T-helper 9 cell (primary cell): ENCODE data around the gene ACOXL.

Source experiments
- DNase-seq: peaks from one replicate; pipeline ENCODE4 v3.0.0-alpha.2; 2020

ACOXL gene

DNA sequence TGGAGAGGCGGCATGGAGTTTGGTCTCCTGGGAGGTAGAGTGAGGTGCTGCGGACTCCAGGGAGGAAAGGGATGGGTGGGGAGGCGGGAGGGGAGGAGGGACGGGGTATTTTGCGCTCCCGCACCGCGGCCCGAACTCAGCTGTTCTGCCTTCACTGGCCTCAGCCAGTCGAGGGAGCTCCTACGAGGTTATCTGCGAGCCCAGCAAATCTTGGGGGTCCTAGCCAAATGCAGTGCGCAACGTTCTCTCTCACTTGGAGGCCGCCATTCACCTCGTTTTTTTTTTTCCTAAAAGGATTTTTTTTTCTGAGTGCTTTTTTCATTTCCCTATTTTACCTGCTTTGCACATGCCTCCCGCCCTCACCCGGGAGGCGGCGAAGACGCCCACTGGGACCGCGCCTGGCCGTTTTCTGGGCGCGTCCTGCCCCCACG lies 387.5 kb downstream of the ACOXL start:
- DNase-seq, result no peak

DNA sequence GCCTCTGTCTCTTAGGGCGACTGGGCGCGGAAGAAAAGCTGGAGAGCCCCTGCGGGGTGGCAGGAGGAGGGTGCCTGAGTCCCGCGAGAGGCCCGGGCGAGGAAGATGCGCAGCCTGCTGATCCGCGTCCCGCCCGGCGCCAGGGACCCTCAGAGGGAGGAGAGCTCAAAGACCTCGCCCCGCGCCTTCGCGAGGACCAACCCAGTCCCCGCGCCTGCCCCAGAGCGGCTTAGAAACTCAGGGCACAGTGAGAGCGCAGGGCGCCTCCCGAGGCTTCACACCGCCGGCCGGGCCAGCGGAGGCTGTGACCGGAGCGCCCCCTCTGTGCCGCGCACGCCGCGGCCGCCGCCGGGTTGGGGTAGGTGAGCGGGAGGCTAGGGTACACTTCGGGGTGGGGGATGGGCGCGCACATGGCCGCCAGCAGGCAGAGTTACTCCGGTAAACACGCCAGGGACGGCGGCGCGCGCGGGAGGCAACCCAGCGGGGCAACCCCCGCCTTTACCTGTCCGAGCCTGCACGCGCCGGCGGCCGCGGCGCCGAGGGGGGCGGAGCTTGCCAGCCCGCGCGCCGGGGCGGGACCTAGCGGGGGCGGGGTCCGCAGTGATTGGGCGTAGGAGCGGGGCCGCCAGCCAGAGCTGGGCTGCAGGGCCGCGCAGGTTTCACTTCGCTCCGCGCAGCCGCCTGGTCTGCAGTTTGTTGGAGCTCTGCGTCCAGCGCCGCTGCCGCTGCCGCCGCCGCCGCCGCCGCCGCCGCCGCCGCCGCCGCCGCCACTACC lies 388.1 kb downstream of the ACOXL start, which contains the start of gene BCL2L11:
TSS of gene BCL2L11 (plus strand) at position 662 of the 775 bp plus-strand sequence. CDS start 2,832 bp downstream, outside the sequence.
- peak; percentile 79 for DNase-seq

DNA sequence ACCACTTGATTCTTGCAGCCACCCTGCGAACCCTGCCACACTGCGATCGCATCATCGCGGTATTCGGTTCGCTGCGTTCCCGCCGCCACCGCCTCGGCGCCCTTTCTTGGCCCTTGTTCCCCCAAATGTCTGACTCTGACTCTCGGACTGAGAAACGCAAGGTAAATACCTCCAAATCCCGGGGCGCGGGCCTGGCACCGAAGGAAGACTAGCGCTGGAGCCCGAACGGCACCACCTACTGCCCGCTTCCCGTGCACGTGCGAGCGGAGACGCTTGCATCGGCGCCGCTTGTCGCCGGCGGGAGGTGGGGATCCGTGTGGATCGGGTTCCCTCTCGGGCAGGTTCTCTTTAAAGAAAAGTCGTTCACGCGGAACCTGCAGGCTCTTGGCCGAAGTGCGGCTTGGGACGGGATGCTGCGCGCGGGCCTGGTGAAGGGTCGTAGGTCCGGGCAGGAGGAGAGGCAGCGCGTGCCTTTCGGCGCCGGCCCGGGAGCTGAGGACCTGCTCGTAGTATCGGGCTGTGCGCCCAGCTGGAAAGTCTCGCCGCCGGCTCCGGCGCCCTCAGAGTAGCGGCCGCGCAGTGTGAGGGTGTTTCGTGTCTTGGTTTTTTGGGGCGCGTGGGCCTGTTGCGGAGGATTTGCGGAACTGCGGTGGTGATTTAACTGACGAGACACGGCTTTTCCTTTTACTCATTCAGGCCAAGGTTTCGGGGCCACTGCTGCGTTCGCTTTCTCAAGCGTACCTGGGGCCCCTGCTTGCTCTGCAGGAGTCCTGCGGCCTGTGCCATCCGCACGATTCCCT lies 388.9 kb downstream of the ACOXL start:
- DNase-seq, result peak; percentile 35

DNA sequence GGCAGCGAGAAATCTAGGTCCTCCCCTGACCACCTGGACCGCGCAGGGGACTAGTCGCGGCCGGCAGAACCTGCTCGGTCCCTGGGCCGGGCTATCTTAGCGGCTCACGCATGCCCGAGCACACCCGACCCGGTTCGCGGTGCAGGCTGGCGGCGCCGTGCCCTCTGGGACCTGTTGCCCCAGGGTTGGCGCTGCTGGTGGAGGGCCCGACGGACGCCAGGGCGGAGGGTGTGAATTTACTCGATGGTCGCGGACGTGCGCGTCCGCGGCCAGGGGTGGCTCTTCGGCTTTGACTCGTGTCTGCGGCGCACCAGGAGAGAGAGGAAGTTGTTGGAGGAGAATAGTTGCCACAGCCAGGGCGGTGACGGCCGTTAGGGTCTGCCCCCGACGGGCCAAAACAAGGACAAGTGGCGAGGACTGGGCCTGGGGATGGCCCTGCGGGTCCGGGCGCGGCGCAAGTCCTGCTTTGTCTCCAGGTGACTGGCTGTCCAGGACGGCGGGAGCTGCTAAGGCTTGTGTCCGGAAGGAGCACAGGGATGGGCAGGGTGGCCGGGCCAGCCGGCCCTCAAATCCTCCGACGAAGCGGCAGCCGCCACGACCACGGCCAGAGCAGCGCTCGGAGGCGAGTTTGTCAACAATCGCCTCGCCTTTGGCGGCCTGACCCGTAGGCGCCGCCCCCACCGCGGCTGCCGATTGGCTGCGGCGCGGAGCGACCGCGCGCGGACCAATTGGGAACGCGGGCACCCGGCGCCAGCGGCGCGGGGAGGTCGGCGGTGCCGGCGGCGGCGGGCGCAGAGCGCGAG lies 389.7 kb downstream of the ACOXL start:
- DNase-seq, result peak; percentile 68

DNA sequence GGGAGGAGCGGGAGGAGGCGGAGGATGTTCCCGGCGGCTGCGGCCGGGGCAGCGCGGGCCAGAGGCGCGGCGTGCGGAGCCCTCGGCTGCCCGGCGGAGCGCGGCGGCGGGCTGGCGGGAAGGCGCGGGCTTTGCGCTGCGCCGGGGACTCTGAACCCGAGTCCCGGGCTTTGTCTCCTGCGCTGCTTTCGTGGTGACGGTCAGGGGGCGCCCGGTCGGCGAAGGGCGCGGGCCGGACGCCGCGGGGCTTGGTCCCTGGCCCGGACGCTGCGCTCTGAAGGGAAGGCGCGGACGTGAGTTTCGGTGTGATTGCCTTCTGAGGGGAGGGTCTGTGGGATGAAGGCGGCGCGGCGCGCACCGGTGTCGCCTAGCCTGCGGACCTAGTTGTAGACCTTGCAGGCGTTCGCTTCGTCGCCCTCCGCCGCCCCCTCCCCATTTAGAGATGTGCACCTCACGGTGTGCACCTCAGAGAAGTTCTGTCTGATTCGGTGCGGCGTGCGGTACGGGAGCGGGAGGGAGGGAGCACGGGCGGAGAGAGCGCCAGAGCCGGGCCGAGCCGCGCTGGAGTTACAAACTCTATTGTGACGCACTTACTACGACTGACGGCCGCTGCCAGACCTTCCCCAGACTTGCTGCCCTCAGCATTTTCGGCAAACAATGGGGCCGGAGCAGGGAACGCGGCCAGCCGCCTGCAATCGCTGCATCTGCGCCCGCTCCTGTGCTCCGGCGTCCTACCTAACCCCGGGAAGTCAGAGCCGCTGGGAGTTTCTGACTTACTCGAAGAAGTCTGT lies 390.5 kb downstream of the ACOXL start:
- peak; percentile 18 for DNase-seq

DNA sequence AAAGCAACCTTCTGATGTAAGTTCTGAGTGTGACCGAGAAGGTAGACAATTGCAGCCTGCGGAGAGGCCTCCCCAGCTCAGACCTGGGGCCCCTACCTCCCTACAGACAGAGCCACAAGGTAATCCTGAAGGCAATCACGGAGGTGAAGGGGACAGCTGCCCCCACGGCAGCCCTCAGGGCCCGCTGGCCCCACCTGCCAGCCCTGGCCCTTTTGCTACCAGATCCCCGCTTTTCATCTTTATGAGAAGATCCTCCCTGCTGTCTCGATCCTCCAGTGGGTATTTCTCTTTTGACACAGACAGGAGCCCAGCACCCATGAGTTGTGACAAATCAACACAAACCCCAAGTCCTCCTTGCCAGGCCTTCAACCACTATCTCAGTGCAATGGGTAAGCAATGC lies 391.4 kb downstream of the ACOXL start:
- no peak for DNase-seq

DNA sequence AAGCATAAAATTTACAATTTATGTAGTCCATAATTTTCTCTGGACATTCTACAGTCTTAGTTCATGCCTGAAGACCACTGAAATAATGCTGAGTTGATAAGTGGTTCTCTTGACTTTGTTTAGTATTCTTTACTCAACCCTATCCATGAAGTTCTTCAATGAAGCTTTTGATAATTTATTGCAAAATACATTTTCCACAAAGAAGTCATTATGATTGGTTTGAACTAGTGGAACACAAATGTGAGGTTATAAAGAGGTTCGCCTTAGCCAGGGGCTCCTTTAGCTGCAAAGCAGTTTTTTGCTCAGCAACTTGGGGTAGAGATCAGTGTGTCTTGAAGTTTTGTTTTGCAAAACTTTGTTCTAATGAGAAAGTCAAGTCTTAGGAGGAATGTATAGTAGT lies 394.2 kb downstream of the ACOXL start:
- DNase-seq, result no peak

DNA sequence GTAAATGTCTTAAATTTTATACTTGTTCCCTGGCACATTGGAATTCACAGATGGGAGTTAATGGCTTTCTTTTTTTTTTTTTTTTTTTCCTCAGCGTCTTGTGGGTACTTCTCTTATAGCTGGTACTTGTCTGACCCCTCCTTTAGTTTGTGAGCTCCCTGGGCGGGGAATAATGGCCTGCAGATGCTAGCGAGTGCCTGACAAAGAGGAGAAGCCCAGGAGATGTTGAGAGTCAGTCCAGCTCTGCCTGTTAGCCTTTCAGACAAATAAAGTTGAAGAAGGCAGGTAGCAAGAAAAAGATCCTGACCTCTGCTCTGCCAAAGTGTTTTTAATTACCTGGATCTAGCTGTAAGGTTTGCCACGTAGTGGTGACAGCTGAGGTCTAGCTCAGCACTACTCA lies 395.0 kb downstream of the ACOXL start:
- DNase-seq, result no peak

DNA sequence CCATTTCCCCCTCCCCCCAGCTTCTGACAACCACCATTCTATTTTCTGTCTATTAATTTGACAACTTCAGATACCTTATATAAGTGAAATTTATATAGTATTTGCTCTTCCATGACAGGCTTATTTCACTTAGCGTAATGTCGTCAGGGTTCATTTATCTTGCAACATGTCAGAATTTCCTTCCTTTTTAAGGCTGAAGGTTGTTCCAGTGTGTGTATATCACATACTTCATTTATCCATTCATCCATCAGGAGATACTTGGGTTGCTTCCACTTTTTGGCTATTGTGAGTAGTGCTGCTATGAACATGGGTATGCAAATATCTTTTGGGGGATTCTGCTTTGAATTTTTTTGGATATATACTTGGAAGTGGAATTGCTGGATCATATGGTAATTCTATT lies 395.7 kb downstream of the ACOXL start:
- DNase-seq, result no peak

DNA sequence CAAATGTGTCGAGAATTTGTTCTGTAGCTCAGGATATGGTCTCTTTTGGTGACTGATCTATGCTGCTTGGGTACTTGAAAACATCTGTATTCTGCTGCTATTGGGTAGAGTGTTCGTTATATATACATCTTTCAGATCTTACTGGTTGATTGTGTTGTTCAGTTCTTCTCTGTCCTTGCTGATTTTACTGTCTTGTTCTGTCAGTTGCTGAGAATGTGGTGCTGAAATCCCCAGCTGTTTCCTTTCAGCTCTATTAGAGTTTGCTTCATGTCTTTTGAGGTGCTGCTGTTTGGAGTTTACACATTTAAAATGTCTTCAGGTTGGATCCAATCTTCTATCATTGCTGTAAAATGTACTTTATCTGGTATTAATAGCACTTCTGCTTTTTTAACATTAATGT lies 401.2 kb downstream of the ACOXL start:
- no peak for DNase-seq

DNA sequence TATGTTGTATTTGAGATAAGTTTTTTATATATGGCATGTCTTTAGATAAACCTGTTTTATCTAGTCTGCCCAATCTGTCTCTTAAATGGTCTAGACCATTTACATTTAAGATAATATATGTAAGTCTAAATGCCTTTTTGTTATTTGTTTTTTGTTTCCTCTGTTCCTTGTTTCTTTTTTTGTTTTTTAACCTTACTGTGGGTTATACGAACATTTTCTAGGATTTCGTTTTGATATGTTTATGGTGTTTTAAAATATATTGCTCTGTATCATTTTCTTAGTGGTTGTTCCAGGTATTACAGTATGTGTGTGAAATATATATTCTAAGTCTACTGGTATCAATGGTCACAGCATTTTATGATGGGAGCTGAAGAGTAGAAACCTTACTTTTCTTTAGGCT lies 401.7 kb downstream of the ACOXL start:
- DNase-seq, result no peak

DNA sequence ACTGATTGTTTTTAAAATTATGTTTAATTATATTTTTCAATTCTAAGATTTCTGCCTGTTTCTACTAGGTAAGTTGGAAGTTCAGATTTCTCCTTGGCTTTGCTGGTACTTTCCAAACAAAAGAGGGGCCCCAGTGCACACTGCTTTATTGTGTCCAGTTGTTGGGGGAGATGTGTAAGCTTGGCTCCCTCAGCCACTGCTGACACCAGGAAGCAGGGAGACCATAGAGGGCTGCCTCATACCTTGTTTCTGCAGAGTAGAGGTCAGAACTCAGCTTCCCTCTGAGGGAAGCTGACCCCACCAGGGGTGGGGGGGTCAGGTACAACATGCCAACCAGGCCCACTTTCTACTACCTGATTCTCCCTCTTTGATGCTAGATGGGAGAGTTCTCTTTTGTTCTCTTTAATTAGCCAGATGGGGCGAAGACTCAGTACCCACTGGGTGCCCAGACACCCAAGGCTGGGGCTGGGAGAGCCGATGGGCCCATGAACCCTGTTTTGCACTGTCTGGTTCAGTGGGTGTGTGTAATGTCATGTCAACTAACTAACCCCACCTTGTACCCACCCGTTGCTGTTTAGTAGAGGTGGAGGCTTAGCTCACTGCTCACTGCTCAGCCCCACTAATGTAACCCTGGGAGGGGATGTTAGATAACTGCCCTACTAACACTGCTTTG lies 403.0 kb downstream of the ACOXL start:
- no peak for DNase-seq

DNA sequence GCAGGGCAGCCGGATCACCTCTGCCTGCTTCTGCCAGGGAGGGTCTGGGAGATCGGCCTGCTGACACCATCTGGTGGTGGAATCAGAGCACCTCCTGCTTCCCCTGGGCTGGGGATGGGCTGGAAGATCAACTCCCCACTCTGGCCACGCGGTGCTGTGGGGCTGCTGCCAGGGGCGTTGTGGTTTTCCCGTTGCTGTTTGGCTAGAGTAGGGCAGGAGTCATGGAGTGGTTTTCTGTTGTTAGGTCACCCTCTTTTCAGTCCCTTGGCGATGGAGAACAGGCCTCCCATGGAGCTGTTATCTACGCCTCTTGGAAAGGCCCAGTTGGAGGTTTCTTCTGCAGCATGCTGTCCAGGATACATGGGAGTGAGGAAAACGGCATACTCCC lies 403.5 kb downstream of the ACOXL start:
- no peak for DNase-seq

DNA sequence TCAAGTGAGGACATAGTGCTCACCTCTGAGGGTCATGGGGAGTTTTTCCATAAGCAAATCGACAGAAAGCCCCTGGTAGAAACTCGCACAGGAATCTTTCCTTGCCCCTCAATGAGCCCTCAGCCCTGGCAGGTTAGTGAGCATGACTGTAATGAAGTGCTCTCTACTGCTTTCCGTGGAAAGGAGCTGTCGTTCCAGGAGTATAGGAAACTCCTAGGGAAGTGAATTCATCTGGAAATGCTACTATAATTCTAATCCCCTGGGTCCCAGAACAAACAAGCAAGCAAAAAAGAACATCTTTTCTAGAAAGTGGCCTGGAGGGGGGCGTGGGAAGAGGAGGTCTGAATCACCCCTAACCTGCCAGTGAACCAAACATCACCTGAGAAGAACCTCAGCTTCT lies 406.5 kb downstream of the ACOXL start:
- DNase-seq, result no peak

DNA sequence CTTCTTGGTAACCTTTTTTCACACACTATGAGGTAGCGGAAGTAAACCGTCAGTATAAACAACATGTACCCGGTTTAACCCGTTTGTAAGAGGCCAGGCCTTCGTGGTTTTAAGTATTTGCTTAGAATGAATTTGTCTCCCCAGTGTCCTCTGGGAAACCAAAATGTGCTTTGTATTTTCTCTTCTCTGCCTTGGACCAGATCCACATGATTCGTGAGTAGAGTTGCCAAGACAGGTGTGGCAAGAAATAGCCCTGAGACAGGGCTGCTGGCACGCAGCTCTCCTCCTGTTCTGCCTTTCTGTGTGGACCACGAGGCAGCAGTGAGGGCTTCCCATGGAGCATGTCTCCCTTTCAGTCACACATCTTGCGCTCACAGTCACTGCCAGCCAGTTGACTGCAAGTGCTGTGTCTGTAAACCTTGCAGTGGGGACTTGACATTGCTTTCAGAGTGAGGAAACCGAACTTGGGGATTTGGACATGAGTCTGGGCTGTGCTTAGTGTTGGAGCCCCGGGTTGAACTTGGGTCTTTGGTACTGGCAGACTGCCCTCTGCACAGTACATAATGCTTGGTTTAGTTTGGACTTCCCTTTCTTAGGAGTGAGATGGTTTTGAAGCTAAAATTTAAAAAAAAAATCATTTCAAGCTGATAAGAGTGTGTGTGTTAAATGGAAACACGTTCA lies 407.4 kb downstream of the ACOXL start:
- no peak for DNase-seq

DNA sequence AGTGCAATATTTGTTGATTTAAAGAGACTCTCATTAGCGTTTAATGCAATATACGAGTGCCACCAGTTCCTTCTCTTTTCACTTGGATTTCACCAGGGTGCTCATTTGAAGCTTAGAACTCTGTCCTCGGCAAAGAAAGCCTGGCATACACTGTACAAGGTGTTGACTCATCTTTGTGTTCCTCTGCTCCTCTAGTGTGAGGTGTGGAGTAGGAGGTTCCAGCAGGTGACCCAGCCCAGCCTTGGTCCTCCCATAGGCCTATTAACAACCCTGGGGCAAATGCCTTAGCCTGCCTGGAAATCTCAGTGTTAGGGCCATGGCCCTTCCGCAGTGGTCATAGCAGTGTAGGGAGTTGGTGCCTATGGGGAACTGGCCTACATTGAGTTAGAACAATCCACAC lies 408.4 kb downstream of the ACOXL start:
- DNase-seq, result no peak

DNA sequence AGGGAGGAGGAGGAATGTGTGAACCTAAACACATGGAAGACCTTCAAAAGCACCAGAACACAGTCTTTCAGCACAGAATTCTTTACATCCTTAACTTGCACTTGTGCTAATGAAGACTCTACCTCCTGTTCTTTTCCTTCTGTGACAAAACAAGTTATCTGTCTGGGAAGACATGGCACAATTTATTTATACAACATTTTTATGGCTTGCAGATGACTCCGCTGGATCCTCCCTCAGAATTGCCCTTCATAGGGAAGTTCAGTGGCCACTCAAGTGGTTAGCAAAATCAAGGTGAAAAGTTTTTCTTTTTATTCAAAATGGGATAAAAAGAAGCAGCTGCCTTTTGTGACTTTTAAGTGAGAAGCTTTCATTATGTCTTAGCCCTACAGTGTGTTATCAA lies 409.7 kb downstream of the ACOXL start:
- no peak for DNase-seq

DNA sequence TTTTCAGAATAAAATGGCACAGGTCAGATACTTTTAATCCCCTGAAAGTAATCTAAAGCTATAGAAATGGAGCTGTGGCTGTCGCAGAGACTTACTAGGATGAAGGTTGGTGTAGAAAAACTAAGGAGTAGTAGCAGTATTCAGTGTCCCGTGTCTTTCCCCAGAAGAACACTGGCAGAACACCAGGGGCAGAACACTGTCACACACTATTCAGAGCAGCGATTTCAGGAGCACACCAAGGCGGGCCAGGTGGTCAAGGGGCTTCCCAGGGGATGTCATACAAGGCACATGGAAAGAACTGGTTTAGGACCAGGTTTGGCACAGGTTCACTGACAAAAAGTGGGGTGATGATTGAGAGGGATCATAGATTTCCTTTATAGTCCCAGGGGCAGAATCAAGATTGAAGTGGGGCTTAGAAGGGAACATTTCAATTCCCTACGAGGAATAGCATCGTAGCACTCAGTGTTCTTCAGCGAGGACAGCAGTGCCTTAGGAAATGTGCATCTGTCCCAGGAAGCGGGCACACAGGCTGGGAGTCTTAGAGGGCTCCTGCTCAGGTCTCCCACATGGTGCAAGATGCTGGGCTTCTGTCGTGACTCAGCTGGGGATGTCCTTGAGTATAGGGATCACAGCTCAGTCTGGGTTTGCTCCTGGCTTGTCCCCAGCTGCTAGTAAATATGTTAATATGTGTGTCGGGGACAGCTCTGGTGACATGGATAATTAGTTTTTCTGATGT lies 410.9 kb downstream of the ACOXL start:
- no peak for DNase-seq

DNA sequence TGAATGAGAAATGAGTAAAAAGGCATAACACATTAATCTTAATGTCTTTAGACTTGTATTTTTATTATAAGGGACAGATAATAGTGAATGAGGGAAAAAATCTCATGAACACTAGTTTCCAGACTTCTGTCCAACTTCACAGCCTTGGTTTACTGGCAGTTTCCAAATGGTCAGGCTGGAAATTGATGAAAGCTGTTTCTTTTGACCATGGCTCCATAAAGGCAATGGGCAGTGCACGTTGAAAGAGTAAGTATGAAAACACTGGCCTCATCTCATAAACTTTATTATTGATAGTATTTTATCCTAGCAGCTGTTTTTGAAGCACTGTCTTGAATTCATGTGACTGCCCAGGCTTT lies 411.4 kb downstream of the ACOXL start:
- no peak for DNase-seq

DNA sequence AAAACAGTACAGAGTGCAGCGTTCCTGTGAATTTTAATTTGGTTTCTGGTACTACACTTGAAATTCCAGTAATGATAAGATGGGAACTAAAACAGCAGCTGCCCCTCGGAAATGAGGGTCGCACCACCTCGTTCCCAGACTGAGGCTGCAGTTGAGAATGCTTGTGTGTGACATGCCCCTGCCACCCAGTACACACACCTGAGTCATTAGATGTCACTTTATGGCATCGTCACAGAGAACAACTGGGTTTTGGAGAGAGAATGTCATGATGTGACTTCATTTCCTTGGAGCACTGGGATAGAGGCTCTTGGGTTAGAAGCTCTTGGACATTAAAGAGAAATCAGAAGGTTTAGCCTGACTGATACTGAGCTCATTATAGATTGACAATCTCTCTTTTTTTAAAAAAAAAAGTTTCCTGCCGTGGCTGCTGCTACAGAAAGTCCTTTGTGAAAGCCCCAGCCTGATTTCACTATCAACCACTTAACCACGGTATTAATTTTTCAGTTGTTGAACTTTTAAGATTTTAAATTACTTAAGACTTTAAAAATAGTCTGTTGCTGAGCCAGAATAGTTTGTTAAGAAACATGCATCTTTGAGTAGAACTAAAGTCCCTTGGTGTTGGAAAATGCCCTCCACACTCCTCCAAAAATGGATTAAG lies 412.9 kb downstream of the ACOXL start:
- no peak for DNase-seq
